HFFc6 (cell line): ENCODE measurements around the gene PTPRD. TPM values are rescaled to one million over a fixed set of nuclear protein-coding genes. Genes with fewer than 3 reads are reported as not detected.

Experiments
- DNase-seq: peaks from one replicate; pipeline ENCODE4 v3.0.0-alpha.2; 2018
- H3K27ac Mint-ChIP-seq: 2 replicates; pipeline ENCODE4 v1.8.0; 2020; ENCODE audit warnings: mild to moderate bottlenecking, mixed read lengths
- H3K27me3 Mint-ChIP-seq: 2 replicates; pipeline ENCODE4 v1.8.0; 2021; ENCODE audit warnings: mild to moderate bottlenecking, moderate library complexity, mixed read lengths; ENCODE audit not compliant: insufficient read depth
- H3K36me3 Mint-ChIP-seq: 2 replicates; pipeline ENCODE4 v1.8.0; 2021; ENCODE audit warnings: low read depth, mixed read lengths
- H3K4me1 Mint-ChIP-seq: 2 replicates; pipeline ENCODE4 v1.8.0; 2020; ENCODE audit warnings: low read depth, mixed read lengths
- H3K4me3 Mint-ChIP-seq: 2 replicates; pipeline ENCODE4 v1.8.0; 2020; ENCODE audit warnings: mild to moderate bottlenecking, moderate library complexity, mixed read lengths
- H3K9me3 Mint-ChIP-seq: 2 replicates; pipeline ENCODE4 v1.8.0; 2020; ENCODE audit warnings: mild to moderate bottlenecking, mixed read lengths
- total RNA-seq, 6 experiments: library from RNA; stranded (reverse); fragmentation: NEBNext Ultra II Directional; extraction: Animal tissue kit (Norgen Biotek cat#: 25700); gene quantifications; 2 replicates in 1 of 6; 3 replicates in 5 of 6; pipeline ENCODE4 v1.2.3, GENCODE V29; 2021
- TF ChIP-seq, protein P1 (sequence below): fragments of 200-600 bp; sonication (generic); IDR thresholded peaks from 2 replicates; pipeline ENCODE4 v1.5.0; 2021; ENCODE audit warnings: antibody characterized with exemption, mild to moderate bottlenecking

Gene PTPRD
- total RNA-seq, 6 experiments from 2014 or later, result not detected

DNA sequence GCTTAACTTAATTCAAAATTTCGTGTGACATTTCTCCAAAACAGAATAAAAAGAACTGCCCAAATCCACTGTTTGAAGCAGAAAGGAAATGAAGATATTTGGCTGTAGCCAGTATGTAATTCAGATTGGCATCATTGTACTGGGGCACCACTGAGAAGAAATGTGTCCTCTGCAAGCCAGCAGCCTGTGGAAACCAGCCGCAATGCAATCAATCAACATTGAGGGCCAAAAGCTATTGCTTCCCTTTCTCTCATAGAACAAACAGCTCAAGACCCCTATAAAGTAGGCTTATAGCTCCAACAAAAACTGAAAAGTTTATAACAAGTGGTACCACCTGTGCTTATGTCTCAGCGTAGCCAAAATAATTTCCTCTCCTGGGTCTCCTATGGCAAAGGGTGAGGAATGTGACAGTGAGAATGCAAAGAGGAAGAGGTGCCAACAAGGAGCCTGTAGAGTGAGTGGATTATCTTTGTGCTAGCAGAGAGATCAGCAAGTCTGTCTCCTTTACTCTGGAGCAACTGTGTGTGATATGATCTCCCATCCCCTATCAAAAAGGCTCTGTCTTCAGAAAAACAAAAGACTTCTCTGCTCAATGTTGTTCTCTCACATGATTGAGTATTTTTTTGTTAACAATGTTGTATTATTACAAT lies 1740.9 kb downstream of the PTPRD start:
- peaks cover 6% of the 10 kb centered on the region; the same call in 1 of the 2 replicates for H3K36me3 Mint-ChIP-seq
- TF ChIP-seq, protein P1, sequence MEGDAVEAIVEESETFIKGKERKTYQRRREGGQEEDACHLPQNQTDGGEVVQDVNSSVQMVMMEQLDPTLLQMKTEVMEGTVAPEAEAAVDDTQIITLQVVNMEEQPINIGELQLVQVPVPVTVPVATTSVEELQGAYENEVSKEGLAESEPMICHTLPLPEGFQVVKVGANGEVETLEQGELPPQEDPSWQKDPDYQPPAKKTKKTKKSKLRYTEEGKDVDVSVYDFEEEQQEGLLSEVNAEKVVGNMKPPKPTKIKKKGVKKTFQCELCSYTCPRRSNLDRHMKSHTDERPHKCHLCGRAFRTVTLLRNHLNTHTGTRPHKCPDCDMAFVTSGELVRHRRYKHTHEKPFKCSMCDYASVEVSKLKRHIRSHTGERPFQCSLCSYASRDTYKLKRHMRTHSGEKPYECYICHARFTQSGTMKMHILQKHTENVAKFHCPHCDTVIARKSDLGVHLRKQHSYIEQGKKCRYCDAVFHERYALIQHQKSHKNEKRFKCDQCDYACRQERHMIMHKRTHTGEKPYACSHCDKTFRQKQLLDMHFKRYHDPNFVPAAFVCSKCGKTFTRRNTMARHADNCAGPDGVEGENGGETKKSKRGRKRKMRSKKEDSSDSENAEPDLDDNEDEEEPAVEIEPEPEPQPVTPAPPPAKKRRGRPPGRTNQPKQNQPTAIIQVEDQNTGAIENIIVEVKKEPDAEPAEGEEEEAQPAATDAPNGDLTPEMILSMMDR, result no peak

DNA sequence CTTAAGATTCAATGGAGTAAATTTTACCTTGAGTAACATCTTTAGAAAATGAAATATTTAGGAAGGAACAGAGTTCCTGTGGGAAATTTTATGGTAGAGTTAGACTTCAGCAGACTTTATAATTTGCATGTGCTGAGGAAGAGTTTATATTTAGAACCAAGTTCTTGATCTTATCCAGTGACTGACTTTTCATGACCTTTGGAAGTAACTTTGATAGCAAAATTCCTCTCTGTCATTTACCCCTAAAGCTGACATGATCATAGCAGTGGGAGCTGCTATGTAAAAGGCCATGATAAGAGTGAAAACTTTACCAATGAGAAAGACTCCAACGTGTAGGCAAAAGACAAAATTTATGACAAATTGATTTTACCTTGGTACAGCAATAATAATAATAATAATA lies 1741.4 kb downstream of the PTPRD start:
- H3K27me3 Mint-ChIP-seq, result no peaks in the 10 kb centered on the region; the same call in 1 of the 2 replicates
- H3K36me3 Mint-ChIP-seq, result peaks cover 6% of the 10 kb centered on the region; the same call in 1 of the 2 replicates
- H3K4me1 Mint-ChIP-seq, result no peaks in the 10 kb centered on the region
- TF ChIP-seq, protein P1, result no peak
- H3K4me3 Mint-ChIP-seq, result no peak overlapping the region
- no peak for DNase-seq
- H3K9me3 Mint-ChIP-seq, result peaks cover 38% of the 10 kb centered on the region
- H3K27ac Mint-ChIP-seq, result no peak overlapping the region

More for the DNA sequence above, 1740.9 kb downstream of the PTPRD start:
- no peak overlapping the region for H3K4me3 Mint-ChIP-seq
- no peaks in the 10 kb centered on the region; the same call in 1 of the 2 replicates for H3K27me3 Mint-ChIP-seq
- H3K4me1 Mint-ChIP-seq, result no peaks in the 10 kb centered on the region
- DNase-seq, result no peak
- H3K27ac Mint-ChIP-seq, result no peak overlapping the region
- peaks cover 32% of the 10 kb centered on the region for H3K9me3 Mint-ChIP-seq

DNA sequence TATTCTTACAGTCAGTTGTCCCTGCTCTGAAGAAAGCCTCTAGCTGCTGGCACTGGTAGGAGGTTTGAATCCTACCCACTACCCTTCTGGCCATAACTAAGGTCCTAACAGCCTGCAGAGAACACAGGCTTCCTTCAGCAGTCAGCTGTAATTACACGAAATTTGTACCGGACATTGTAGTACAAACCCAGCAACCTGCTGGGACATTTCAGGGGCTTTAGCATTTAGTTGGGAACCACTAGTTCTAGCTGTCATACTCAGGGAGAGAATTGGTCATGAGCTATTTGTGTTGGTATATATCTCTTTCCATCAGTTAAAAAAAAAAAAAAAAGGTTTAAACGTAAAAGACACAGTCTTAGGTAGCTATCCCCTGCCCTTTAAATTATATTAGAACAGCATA lies 1743.0 kb downstream of the PTPRD start:
- DNase-seq, result no peak
- H3K9me3 Mint-ChIP-seq, result peaks cover 37% of the 10 kb centered on the region
- TF ChIP-seq, protein P1, result no peak
- no peaks in the 10 kb centered on the region; the same call in 1 of the 2 replicates for H3K27me3 Mint-ChIP-seq
- H3K4me3 Mint-ChIP-seq, result no peak overlapping the region
- peaks cover 6% of the 10 kb centered on the region; the same call in 1 of the 2 replicates for H3K36me3 Mint-ChIP-seq
- no peak overlapping the region for H3K27ac Mint-ChIP-seq
- H3K4me1 Mint-ChIP-seq, result no peaks in the 10 kb centered on the region

GRCh38 chr9:8868632-8869031 lies 1744.2 kb downstream of the PTPRD start:
- H3K4me3 Mint-ChIP-seq, result no peak overlapping the region
- H3K27ac Mint-ChIP-seq, result no peak overlapping the region
- no peak for DNase-seq

GRCh38 chr9:8867148-8867547 lies 1745.7 kb downstream of the PTPRD start:
- Mint-ChIP-seq H3K9me3 (peaks cover 20% of the 10 kb centered on the region; the same call in 1 of the 2 replicates), H3K27ac (no peak overlapping the region), H3K36me3 (peaks cover 6% of the 10 kb centered on the region; the same call in 1 of the 2 replicates), H3K4me3 (no peak overlapping the region), H3K4me1 (no peaks in the 10 kb centered on the region), H3K27me3 (no peaks in the 10 kb centered on the region; the same call in 1 of the 2 replicates)
- TF ChIP-seq, protein P1, result no peak
- DNase-seq, result no peak

More at GRCh38 chr9:8868632-8869031, 1744.2 kb downstream of the PTPRD start:
- Mint-ChIP-seq H3K4me1 (no peaks in the 10 kb centered on the region), H3K27me3 (no peaks in the 10 kb centered on the region; the same call in 1 of the 2 replicates), H3K9me3 (peaks cover 29% of the 10 kb centered on the region; the same call in 1 of the 2 replicates), H3K36me3 (peaks cover 6% of the 10 kb centered on the region; the same call in 1 of the 2 replicates)
- TF ChIP-seq, protein P1, result no peak
